ENCODE measurements around the gene LDLRAD3. TPM values are rescaled to one million over a fixed set of nuclear protein-coding genes. Genes with fewer than 3 reads are reported as not detected.

Gene LDLRAD3
- total RNA-seq, 1 experiment from 2014 or later = 12.1 TPM

DNA sequence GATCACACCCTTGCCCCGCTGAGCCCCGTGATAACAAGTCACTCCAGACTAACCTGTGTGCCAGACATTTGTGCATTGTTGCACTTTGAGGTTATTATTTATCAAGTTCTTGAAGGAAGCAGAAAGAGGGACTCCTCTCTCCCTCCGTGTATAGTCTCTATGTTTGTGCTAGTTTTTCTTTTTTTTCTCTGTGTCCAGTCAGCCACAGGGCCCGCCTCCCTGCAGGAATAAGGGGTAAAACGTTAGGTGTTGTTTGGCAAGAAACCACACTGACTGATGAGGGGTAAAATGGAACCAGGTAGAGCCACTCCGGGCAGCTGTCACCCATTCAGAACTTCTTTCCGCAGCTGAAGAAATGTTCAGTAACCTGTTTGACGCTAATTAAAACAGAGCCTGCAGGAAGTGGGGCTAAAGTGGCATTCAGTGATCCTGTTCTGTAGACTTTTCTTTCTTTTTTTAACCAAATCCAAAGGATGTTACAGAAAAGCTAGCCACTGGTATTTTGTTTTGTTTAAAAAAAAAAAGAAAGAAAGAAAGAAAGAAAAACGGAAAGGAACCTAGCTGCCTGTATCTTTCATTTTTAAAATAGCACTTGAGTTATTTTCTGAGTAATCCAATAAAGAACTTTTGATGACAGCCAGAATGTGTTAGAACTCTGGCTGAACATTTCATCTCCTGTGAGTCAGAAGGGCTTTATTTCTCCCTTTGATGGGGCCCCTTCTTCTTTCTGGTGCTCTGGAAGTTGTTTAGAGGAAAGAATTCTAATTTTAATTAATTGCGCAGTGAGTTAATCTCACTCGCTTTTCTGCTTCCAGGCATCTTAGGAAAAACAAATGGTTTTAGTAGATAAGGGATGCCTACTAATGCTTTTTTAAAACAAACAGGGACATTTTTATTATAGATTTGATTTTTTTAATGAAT, 287.2 kb downstream of the LDLRAD3 start:
- Histone ChIP-seq H3K18ac (ENCODE audit: insufficient read length, low read depth, low read length) (no peak overlapping the region), H3K4me2 (ENCODE audit: insufficient read depth, insufficient read length, low read length) (no peak overlapping the region), H4K8ac (replicated peaks; ENCODE audit: insufficient read length, low read depth, low read length) (no peak overlapping the region), H2BK120ac (ENCODE audit: low read depth, low read length, poor library complexity, severe bottlenecking) (no peak overlapping the region), H2BK15ac (ENCODE audit: low read depth, low read length) (no peak overlapping the region), H3K9ac (ENCODE audit: extremely low read depth, insufficient read length, low read length) (no peak overlapping the region), H3K23ac (ENCODE audit: insufficient read length, low read depth, low read length) (no peak overlapping the region), H3K27ac (ENCODE audit: insufficient read length, low read depth, low read length) (no peak overlapping the region), H3K23me2 (ENCODE audit: insufficient read length, low read depth, low read length, poor library complexity, severe bottlenecking) (no peaks in the 10 kb centered on the region), H4K91ac (ENCODE audit: insufficient read length, low read depth, low read length) (no peak overlapping the region), H3K4me1 (ENCODE audit: insufficient read depth, low read length) (no peaks in the 10 kb centered on the region), H3K79me2 (ENCODE audit: insufficient read depth, low read length) (no peaks in the 10 kb centered on the region), H3K56ac (ENCODE audit: insufficient read length, low read depth, low read length) (no peak overlapping the region), H4K5ac (ENCODE audit: insufficient read length, low read depth, low read length) (no peak overlapping the region), H4K20me1 (ENCODE audit: control insufficient read depth, insufficient read depth, insufficient read length) (no peaks in the 10 kb centered on the region), H3K27me3 (ENCODE audit: insufficient read depth, low read length) (no peaks in the 10 kb centered on the region), H2BK20ac (ENCODE audit: low read depth, low read length, poor library complexity, severe bottlenecking) (no peak overlapping the region), H2AFZ (ENCODE audit: low read length) (no peak overlapping the region), H2BK12ac (ENCODE audit: insufficient read length, low read depth, low read length) (no peak overlapping the region), H2AK5ac (ENCODE audit: insufficient read length, low read length) (no peak overlapping the region), H3K14ac (ENCODE audit: insufficient read depth, low read length) (no peak overlapping the region), H2BK5ac (ENCODE audit: insufficient read length, low read length) (no peak overlapping the region), H3T11ph (ENCODE audit: low read length) (no peak overlapping the region), H3K79me1 (ENCODE audit: insufficient read depth, low read depth, low read length, poor library complexity, severe bottlenecking) (no peaks in the 10 kb centered on the region), H3K4ac (ENCODE audit: low read depth, low read length) (no peak overlapping the region), H3K9me3 (ENCODE audit: control insufficient read depth, low read depth, low read length) (no peaks in the 10 kb centered on the region)
- H3K27me3 Mint-ChIP-seq (ENCODE audit: low read depth) = no peaks in the 10 kb centered on the region
- H3K9me3 Mint-ChIP-seq = no peaks in the 10 kb centered on the region
- TF ChIP-seq, protein P1, sequence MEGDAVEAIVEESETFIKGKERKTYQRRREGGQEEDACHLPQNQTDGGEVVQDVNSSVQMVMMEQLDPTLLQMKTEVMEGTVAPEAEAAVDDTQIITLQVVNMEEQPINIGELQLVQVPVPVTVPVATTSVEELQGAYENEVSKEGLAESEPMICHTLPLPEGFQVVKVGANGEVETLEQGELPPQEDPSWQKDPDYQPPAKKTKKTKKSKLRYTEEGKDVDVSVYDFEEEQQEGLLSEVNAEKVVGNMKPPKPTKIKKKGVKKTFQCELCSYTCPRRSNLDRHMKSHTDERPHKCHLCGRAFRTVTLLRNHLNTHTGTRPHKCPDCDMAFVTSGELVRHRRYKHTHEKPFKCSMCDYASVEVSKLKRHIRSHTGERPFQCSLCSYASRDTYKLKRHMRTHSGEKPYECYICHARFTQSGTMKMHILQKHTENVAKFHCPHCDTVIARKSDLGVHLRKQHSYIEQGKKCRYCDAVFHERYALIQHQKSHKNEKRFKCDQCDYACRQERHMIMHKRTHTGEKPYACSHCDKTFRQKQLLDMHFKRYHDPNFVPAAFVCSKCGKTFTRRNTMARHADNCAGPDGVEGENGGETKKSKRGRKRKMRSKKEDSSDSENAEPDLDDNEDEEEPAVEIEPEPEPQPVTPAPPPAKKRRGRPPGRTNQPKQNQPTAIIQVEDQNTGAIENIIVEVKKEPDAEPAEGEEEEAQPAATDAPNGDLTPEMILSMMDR (conservative IDR thresholded peaks at IDR 0.05) = no peak
- WGBS (ENCODE audit: extremely low coverage, insufficient read length, low lambda C conversion rate) = no CpG with 5 or more reads among the region's 11 CpGs
- no peak overlapping the region for H3K4me3 Mint-ChIP-seq
- no peak for DNase-seq
- H3K27ac Mint-ChIP-seq = peak overlapping the region in 2 of 3 experiments; percentile 57 to 81; a peak in 2 of 7 replicates
- H3K4me1 Mint-ChIP-seq = peaks cover 0 to 5% of the 10 kb centered on the region in 2 experiments; a peak in 1 of 4 replicates
- peaks cover 4 to 11% (median 7%) of the 10 kb centered on the region in 3 experiments; a peak in 6 of 7 replicates for H3K36me3 Mint-ChIP-seq (ENCODE audit: insufficient read depth in 1 of 3, low read depth in 3 of 3)
